ACHN (cell line): ENCODE data around the gene SPEF2.

Experiments used
- DNase-seq: peaks from one replicate; pipeline ENCODE4 v3.0.0-alpha.2; 2015
- in situ Hi-C: cut with HindIII; loops from 2 replicates; pipeline ENCODE4 v1.10.0; 2017; ENCODE audit warnings: low sequenced_read_pairs, low pct_ligation_motif_present, low pct_unique_long_range_greater_than_20kb

Gene SPEF2

GRCh38 chr5:35683466-35683865 is 65.8 kb downstream of the SPEF2 start:
- no peak for DNase-seq
- in situ Hi-C loops = no loop called here

- in situ Hi-C loops = no loop called here
- DNase-seq = no peak
Measured at GRCh38 chr5:35685161-35685560, 67.5 kb downstream of the SPEF2 start.

GRCh38 chr5:35687961-35688360 is 70.3 kb downstream of the SPEF2 start:
- no peak for DNase-seq
- in situ Hi-C loops = no loop called here

- DNase-seq = no peak
- in situ Hi-C loops = no loop called here
Measured at GRCh38 chr5:35694481-35694880, 76.8 kb downstream of the SPEF2 start.

GRCh38 chr5:35698047-35698808 is 80.6 kb downstream of the SPEF2 start:
- DNase-seq = no peak
- in situ Hi-C loops = no loop called here

- no peak for DNase-seq
- in situ Hi-C loops = no loop called here
Measured at GRCh38 chr5:35707659-35708058, 90.0 kb downstream of the SPEF2 start.

- in situ Hi-C loops = no loop called here
- no peak for DNase-seq
Measured at GRCh38 chr5:35709688-35710087, 92.0 kb downstream of the SPEF2 start.

GRCh38 chr5:35717718-35718117 is 100.1 kb downstream of the SPEF2 start:
- no peak for DNase-seq
- in situ Hi-C loops = no loop called here

- no peak for DNase-seq
- in situ Hi-C loops = no loop called here
Measured at GRCh38 chr5:35735718-35736117, 118.1 kb downstream of the SPEF2 start.

- DNase-seq = no peak
- in situ Hi-C loops = no loop called here
Measured at GRCh38 chr5:35736280-35736679, 118.6 kb downstream of the SPEF2 start.

GRCh38 chr5:35741126-35741716 is 123.6 kb downstream of the SPEF2 start:
- in situ Hi-C loops = no loop called here
- DNase-seq = no peak

GRCh38 chr5:35741971-35742370 is 124.3 kb downstream of the SPEF2 start:
- in situ Hi-C loops = no loop called here
- no peak for DNase-seq

GRCh38 chr5:35743644-35744043 is 126.0 kb downstream of the SPEF2 start:
- no peak for DNase-seq
- in situ Hi-C loops = no loop called here

- DNase-seq = no peak
- in situ Hi-C loops = no loop called here
Measured at GRCh38 chr5:35745193-35745592, 127.5 kb downstream of the SPEF2 start.

GRCh38 chr5:35745660-35746059 is 128.0 kb downstream of the SPEF2 start:
- in situ Hi-C loops = no loop called here
- no peak for DNase-seq

- in situ Hi-C loops = no loop called here
- no peak for DNase-seq
Measured at GRCh38 chr5:35752012-35752411, 134.3 kb downstream of the SPEF2 start.

GRCh38 chr5:35753500-35753899 is 135.8 kb downstream of the SPEF2 start:
- in situ Hi-C loops = no loop called here
- DNase-seq = no peak

- in situ Hi-C loops = no loop called here
- DNase-seq = no peak
Measured at GRCh38 chr5:35754481-35754880, 136.8 kb downstream of the SPEF2 start.

GRCh38 chr5:35755966-35756365 is 138.3 kb downstream of the SPEF2 start:
- no peak for DNase-seq
- in situ Hi-C loops = no loop called here

GRCh38 chr5:35758151-35758724 is 140.6 kb downstream of the SPEF2 start:
- in situ Hi-C loops = no loop called here
- no peak for DNase-seq
